NCI-H1105 (cell line): ENCODE results near the gene PTX4.
"Not testable (repeated sequence)": the region's sequence is repeated elsewhere in the genome, so short reads cannot be mapped to it uniquely, and the experiment has no call there.

Experiments used
- DNase-seq: peaks from one replicate; lab custom pipeline; 2025; lab: John Stamatoyannopoulos, UW

Gene PTX4

DNA sequence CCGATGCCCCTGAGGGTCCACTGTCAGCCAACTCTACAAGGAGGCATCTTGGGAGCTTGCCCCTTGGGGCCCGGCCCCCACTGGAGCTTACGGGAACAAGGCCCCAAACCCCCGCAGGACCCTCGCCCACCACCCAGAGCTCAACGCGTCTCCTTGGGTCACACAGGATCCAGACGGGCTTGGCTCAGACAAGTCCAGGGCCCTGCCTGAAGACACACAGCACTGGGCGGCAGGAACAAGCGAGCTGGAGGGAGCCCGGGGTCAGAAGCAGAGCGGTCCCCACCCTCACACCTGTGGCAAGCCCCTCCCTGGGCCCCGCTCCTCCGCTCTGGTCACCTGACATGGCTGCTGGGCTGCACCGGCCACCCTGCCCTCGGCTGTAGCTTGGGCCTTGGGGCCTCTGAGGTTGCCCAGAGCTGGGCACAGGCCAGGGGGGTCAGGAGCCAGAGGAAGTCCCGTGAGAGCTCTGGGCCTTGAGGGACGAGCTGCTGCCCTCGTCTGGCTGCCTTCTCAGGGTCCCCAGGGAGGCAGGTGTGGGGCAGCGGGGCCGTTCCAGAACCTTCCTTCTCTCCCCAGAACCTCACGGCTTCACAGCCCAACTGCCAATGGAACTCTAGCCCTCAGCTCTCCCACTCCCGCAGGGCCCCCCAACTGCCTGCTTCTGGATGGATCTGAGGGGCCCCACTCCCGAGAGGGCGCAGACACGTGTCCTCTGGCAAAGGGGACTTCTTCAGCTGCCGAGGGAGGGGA, 44.6 kb downstream of the PTX4 start, which contains the start of gene CCDC154:
Gene CCDC154, minus strand, starts transcription at position 577 of the 750 bp plus-strand sequence. Its CDS starts 234 bp downstream, at position 343.
- no peak for DNase-seq

DNA sequence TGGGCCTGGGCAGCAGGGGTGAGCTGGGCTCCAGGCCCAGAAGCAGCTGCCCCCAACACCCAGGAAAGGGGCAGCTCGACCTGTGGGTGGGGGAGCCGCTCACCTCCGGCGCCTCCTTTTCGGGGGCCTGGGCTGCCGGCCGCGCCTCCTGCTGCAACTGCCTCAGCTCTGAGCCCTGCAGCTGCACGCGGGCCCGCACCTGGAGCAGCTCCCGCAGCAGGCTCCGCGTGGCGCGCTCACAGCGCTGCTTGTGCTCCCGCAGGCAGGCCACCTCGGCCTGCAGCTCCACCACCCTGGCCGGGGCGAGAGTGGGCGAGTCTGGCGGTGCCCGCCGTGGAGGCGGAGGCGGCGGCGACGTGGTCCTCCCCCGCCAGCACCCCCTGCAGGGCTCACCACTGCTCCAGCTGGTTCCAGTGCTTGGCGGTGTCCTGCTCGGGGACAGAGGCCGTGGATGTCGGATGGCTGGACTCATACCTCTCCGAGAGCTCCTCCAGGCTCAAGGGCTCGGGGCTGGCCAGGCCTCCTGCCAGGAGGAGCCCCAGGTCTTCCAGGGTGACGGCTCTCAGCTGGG, 45.3 kb downstream of the PTX4 start:
- DNase-seq: no peak

DNA sequence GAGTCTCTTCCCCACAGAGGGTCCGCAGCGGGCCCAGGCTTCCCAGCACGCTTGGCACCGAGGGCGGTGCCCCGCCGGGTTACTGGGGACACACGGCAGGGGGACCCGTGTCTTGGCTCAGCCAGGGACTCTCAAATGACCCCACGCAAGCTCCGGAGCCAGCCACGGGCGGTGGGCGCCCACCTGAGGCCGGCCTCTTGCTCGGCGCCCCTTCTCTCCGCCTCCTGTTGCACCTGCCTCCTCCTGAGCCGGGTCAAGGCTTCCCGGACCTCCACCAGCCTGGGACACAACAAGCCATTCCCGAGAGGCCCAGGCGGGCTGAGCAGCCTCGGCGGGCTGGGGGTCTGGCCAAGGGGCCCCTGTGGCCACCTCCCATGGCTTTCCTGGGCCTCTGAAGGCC, 46.0 kb downstream of the PTX4 start:
- DNase-seq: no peak

DNA sequence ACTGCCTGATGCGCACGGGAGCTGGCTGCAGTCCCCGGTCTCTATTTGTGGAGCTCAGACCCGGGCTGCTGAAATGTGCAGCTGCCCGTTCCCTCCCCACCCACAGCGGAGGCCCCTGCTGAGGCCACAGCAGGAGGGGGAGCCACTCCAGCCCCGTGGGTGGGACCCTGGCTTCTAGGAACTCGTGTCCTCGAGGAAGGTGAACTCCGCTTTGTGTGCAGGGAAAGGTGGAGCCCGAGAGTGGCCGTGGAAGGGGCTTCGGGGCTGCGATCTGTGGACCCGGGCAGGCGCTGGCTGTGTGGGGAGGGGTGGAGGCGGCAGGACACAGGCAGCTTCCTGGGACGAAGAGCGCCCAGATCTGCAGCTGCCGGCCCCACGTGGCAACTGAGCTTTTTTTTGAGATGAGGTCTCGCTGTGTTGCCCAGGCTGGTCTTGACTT, 47.3 kb downstream of the PTX4 start:
- no peak for DNase-seq

DNA sequence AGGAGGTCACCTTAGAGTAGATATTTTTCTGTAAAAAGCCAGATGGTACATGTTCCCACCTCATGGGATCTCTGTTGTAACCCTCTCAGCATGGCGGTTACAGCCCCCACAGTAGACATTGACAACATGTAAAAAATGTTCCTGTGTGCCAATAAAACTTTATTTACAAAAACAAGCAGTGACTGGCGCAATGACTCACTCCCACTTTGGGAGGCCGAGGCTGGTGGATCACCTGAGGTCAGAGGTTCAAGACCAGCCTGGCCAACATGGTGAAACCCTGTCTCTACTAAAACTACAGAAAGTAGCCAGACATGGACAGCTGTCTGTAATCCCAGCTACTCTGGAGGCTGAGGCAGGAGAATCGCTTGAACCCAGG, 49.1 kb downstream of the PTX4 start:
- not testable (repeated sequence) for DNase-seq

DNA sequence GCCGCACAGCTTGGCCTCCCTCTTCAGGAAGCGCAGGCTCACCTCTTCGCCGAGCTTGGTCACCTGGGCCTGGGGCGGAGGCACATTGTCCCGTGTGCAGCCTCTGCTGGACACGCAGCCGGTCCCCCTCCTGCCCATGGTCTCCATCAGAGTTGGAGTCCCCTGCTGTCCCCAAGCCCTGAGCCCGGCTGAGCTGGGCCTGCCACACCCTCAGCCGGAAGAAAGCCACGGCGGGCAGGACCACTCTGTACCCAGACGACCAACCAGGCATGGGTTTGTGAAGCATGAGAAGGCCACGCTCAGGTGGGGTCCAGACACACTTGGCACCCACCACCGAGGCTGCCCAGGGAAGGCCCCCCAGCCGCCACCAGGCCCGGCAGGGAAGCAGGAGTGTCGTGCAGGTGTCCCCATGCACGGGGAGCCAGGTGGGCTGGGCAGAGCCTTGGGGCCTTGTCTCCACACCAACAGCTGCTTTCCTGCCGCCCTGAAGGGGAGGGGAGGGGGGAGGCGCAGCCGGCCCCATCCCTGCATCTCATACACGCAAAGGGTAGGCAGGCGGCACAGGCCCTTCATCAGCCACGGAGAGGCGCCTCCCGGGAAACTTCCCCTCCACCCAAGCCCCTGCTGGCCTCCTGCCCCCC, 49.6 kb downstream of the PTX4 start:
- no peak for DNase-seq

DNA sequence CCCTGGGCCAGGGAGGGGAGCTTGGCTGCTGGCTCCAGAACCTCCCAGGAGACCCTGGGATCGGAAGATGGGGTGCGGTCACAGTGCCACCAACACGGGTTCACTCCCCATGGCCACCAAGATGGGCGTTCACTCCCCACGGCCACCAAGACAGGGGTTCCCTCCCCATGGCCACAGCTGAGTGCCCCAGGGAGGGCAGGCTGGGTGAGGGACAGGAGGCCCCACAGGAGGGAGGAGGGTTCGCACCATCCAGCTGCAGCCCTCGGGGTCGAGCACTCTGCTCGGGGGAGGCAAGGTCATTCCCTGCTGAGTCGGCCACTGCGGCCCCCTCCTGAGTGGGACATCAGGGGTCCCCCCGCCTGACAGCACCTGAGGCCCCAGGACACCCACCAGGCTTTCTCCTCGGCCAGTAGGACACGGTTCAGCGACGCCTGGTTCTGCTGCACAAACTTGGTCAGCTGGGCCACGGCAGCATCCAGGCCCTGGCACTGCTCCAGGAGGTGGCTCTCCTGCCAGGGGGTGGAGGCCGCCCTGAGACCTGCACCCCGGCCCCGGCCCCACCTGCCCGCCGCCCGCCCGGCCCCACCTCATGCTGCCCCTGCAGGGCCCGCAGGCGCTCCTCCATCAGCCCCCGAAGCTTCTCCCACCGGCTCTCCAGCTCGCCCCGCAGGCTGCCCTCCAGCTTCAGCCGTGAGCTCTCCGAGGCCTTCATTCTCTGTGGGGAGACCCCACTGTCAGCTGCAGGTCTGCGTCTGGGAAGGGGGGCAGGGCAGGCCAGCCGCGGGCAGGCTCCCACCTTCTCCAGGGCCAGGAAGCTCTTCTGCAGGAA, 50.3 kb downstream of the PTX4 start:
- no peak for DNase-seq

DNA sequence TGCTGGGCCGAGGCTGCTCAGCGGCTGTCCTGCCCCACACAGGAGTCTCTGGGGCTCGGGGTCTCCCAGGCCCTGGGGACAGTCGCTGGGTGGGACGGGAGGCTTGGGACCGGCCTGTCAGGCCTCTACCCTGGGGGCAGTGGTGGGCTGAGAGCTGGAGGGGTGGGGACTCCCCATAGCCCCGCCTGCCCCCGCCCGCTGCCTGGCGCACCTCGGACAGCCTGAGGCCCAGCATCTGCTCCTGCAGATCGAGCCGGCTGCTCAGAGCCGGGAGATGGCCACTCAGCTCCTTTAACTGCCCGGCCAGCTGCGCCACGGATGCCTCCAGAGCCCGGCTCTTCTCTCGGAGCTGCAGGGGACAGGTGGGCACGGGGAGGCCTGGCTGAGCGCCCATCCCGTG, 51.1 kb downstream of the PTX4 start:
- DNase-seq: no peak

DNA sequence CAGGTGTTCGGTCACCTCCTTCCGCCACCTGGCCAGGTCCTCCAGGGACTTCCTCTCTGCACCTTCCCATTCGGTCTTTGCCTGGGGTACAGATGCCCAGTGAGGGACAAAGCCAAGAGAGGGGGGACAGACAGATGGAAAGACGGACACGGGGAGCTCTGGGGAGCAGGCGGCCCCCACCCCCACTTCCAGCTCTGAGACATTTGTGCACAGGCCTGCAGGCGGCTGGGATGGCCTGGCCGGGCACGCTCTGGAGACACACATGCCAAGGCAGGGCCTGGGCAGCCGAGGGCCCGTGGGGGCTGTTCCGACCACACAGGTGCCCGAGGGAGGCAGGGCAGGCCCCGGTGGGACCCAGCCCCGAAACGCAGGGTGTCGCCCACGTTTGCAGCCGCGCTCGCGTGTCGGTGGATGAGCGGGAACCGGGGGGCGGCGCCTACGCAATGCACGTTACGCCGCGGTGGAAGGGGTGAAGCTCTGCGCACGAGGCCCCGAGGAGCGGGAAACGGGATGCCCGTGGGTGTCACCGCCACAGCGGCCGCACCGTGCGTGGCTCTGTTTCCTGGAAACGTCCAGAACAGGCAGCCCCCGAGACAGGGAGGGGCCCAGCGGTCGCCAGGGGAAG, 51.9 kb downstream of the PTX4 start:
- no peak for DNase-seq

DNA sequence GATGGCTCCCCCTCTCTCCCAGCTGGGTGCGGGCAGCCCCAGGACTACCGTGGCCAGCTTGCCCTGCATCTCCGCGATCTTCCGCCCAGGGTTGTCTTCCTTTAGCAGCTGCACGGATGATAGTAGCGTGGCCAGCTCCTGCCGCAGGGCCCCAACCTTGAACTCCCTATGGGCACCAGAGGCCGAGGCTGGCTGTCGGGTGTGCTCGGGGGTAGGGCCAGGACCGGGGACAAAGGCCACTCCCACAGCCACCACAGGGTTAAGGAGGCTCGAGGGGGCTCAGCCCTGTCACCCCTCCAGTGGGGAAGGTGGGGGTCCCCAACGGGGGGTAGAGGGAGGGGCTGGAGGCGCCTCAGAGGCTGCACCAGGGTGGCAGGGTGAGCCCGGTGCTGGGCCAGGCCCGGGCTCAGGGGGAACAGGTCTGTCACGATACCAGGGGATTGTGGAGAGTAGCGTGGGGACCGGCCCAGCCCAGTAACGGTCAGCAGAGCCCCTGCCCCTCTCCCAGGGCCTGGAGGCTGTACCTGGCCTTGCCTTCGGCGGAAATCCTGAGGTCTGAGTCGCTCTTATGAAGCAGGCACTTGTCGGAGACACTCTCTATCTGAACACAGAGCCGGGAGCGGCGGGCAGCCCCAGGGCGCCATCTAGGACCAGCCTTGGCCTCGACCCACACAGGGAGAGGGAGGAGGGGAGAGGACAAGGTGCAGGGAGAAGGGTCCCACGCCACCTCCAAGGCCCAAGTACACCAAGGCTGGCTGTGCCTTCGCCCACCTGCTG, 52.6 kb downstream of the PTX4 start:
- no peak for DNase-seq
